K562 (cell line): ENCODE measurements around the gene SCP2. TPM values are rescaled to one million over a fixed set of nuclear protein-coding genes. Genes with fewer than 3 reads are reported as not detected.

Experiments
- ADNP ChIP-seq: fragments of 200-800 bp; sonication (Bioruptor generic); IDR thresholded peaks from 2 replicates; pipeline ENCODE4 v1.6.1; 2016; ENCODE audit warnings: missing genetic modification characterization, missing compliant biosample characterization
- EHMT2 ChIP-seq: fragments of 450-650 bp; IDR thresholded peaks from 2 replicates; pipeline ENCODE4 v1.6.1; 2018; ENCODE audit warnings: antibody characterized with exemption
- HNRNPLL ChIP-seq: fragments of 200-400 bp; formaldehyde crosslinking; IDR thresholded peaks from 2 replicates; pipeline ENCODE4 v1.6.1; 2017; ENCODE audit warnings: low read length, low read depth, mild to moderate bottlenecking; ENCODE audit not compliant: poor library complexity, severe bottlenecking
- MTA2 ChIP-seq: fragments of 450-650 bp; IDR thresholded peaks from 2 replicates; pipeline ENCODE4 v1.6.1; 2016; ENCODE audit warnings: low read depth
- RBFOX2 ChIP-seq: fragments of 200-400 bp; formaldehyde crosslinking; IDR thresholded peaks from 2 replicates; pipeline ENCODE4 v1.6.1; 2017; ENCODE audit warnings: low read depth, mild to moderate bottlenecking, low read length, moderate library complexity
- SAFB ChIP-seq: fragments of 200-400 bp; formaldehyde crosslinking; IDR thresholded peaks from 2 replicates; pipeline ENCODE4 v1.6.1; 2017; ENCODE audit warnings: low read depth, low read length, borderline replicate concordance
- TOE1 ChIP-seq, 2 experiments: fragments of 450-650 bp in 1 of 2; sonication (generic) in 1 of 2; formaldehyde crosslinking in 1 of 2; IDR thresholded peaks; 2 replicates each; pipeline versions ENCODE4 v1.7.1 to v1.8.0; 2016 to 2022; ENCODE audit warnings: borderline replicate concordance in 2 of 2, mild to moderate bottlenecking in 2 of 2, antibody characterized with exemption in 1 of 2, inconsistent platforms in 1 of 2, low read depth in 1 of 2, missing genetic modification reagents in 1 of 2, moderate library complexity in 1 of 2
- ZNF133 ChIP-seq: fragments of 250-450 bp; sonication (Bioruptor Pico); IDR thresholded peaks from 2 replicates; pipeline ENCODE4 v1.4.0; 2020; ENCODE audit warnings: mild to moderate bottlenecking
- ZNF282 ChIP-seq: sonication (generic); formaldehyde crosslinking; IDR thresholded peaks from 2 replicates; pipeline ENCODE4 v1.8.1; 2023; ENCODE audit warnings: missing genetic modification reagents
- ZNF785 ChIP-seq: fragments of 250-450 bp; sonication (Bioruptor Pico); IDR thresholded peaks from 2 replicates; pipeline ENCODE4 v1.4.0; 2020; ENCODE audit warnings: mild to moderate bottlenecking
- polyA plus RNA-seq, 8 experiments: library from polyadenylated mRNA; depleted of rRNA in 4 of 8; stranded (reverse) in 5 of 8; unstranded in 3 of 8; fragments of >200 nt; fragmentation: Nextera tagmentation in 2 of 8; fragmentation: Illumina TruSeq in 1 of 8; extraction: Ambion mirVana in 2 of 8; extraction: Trizol in 1 of 8; gene quantifications; 2 replicates each; pipeline versions ENCODE4 v1.2.1 to v1.2.3, GENCODE V29; 2011 to 2014; ENCODE audit warnings: inconsistent platforms in 1 of 8, missing spikeins in 1 of 8
- total RNA-seq, 7 experiments: library from RNA; depleted of rRNA in 6 of 7; stranded (reverse); fragments of >200 nt in 6 of 7; fragmentation: Illumina TruSeq in 2 of 7; extraction: Trizol in 2 of 7; gene quantifications; 2 replicates each; pipeline versions ENCODE4 v1.2.1 to v1.2.3, GENCODE V29; 2011 to 2021; ENCODE audit warnings: low replicate concordance in 1 of 7
- TF ChIP-seq, protein P1 (sequence below): fragments of 450-650 bp; conservative IDR thresholded peaks from 2 replicates; pipeline ENCODE4 v1.6.1; 2016; ENCODE audit warnings: missing genetic modification characterization, low read depth, mild to moderate bottlenecking, missing compliant biosample characterization, moderate library complexity
- TF ChIP-seq, protein P2 (sequence below): sonication (generic); formaldehyde crosslinking; IDR thresholded peaks from 2 replicates; pipeline ENCODE4 v1.9.0; 2022; ENCODE audit warnings: mild to moderate bottlenecking, missing genetic modification reagents
- TF ChIP-seq, protein P3 (sequence below), 2 experiments: fragments of 450-650 bp in 1 of 2; sonication (generic) in 1 of 2; formaldehyde crosslinking in 1 of 2; IDR thresholded peaks; 2 replicates each; pipeline versions ENCODE4 v1.7.1 to v1.9.0; 2016 to 2022; ENCODE audit warnings: inconsistent platforms in 1 of 2, mild to moderate bottlenecking in 1 of 2, missing genetic modification reagents in 1 of 2
- TF ChIP-seq, protein P4 (sequence below), 2 experiments: fragments of 250-450 bp in 1 of 2; fragments of 450-650 bp in 1 of 2; sonication (Bioruptor Pico) in 1 of 2; IDR thresholded peaks; 2 replicates each; pipeline versions ENCODE4 v1.6.1 to v1.8.0; 2016 to 2021; ENCODE audit warnings: mild to moderate bottlenecking in 2 of 2, moderate library complexity in 2 of 2, missing compliant biosample characterization in 1 of 2, missing genetic modification characterization in 1 of 2

SCP2 gene
- total and polyA plus RNA-seq, 9 of the 15 experiments (the other 6 are each of a cell fraction or from before 2014, with no cell fraction given), result 63.8 to 258 (median 106) TPM

DNA sequence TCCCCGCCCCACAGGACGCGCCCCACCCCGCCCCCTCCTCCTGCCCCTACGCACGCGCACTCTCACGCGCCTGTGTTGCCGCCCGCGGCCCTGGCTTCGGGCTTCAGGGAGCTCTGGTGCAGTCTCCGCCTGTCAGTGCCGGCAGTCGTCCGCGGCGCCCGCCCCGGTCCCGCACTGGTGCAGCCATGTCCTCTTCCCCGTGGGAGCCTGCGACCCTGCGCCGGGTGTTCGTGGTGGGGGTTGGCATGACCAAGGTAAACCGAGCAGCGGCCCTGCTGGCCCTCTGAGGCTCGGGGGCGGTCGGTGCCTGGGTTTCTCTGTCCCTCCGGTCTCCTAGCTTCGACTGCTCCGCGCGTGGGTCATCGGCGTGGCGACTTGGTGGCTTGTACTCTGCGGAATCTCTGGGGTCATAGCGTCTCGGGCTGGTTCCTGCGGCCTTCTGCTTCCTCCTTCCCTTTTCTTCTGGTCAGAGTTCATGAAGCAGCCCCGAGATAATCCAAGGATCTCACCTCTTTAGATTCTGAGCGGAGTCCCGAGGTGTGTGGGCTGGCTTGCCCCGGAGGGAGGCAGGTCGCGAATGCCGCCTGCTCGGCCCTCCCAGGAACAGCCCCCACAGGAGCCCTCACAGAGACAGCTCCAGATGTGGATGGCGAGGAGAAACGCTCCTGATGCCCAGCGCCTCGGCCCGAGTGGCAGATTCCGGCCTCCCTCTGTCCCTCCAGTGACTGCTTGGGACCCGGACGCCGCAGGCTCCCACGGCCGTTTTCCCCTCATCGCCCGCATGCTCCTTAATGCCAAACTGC lies at the start of gene SCP2 (continued):
- TF ChIP-seq, protein P1, sequence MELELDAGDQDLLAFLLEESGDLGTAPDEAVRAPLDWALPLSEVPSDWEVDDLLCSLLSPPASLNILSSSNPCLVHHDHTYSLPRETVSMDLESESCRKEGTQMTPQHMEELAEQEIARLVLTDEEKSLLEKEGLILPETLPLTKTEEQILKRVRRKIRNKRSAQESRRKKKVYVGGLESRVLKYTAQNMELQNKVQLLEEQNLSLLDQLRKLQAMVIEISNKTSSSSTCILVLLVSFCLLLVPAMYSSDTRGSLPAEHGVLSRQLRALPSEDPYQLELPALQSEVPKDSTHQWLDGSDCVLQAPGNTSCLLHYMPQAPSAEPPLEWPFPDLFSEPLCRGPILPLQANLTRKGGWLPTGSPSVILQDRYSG, result no peak
- TF ChIP-seq ADNP (tag) (no peak), ZNF133 (CRISPR knock-in tag) (no peak), HNRNPLL (no peak), EHMT2 (no peak), RBFOX2 (peak; percentile 76), TOE1 (IDR thresholded peaks at IDR 0.05; ENCODE audit: borderline replicate concordance) (no peak), TOE1 (CRISPR knock-in tag; IDR thresholded peaks at IDR 0.05; ENCODE audit: borderline replicate concordance, low read depth) (no peak), ZNF785 (CRISPR knock-in tag) (no peak), MTA2 (no peak), SAFB (peak; percentile 77), ZNF282 (no peak)
- TF ChIP-seq, protein P2, sequence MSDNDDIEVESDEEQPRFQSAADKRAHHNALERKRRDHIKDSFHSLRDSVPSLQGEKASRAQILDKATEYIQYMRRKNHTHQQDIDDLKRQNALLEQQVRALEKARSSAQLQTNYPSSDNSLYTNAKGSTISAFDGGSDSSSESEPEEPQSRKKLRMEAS, result peak; percentile 63
- TF ChIP-seq, protein P3, sequence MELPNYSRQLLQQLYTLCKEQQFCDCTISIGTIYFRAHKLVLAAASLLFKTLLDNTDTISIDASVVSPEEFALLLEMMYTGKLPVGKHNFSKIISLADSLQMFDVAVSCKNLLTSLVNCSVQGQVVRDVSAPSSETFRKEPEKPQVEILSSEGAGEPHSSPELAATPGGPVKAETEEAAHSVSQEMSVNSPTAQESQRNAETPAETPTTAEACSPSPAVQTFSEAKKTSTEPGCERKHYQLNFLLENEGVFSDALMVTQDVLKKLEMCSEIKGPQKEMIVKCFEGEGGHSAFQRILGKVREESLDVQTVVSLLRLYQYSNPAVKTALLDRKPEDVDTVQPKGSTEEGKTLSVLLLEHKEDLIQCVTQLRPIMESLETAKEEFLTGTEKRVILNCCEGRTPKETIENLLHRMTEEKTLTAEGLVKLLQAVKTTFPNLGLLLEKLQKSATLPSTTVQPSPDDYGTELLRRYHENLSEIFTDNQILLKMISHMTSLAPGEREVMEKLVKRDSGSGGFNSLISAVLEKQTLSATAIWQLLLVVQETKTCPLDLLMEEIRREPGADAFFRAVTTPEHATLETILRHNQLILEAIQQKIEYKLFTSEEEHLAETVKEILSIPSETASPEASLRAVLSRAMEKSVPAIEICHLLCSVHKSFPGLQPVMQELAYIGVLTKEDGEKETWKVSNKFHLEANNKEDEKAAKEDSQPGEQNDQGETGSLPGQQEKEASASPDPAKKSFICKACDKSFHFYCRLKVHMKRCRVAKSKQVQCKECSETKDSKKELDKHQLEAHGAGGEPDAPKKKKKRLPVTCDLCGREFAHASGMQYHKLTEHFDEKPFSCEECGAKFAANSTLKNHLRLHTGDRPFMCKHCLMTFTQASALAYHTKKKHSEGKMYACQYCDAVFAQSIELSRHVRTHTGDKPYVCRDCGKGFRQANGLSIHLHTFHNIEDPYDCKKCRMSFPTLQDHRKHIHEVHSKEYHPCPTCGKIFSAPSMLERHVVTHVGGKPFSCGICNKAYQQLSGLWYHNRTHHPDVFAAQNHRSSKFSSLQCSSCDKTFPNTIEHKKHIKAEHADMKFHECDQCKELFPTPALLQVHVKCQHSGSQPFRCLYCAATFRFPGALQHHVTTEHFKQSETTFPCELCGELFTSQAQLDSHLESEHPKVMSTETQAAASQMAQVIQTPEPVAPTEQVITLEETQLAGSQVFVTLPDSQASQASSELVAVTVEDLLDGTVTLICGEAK (IDR thresholded peaks at IDR 0.05), result 0 out of 2 replicates have a peak, but pooled peaks have one; percentile 25
- TF ChIP-seq, protein P3 (CRISPR knock-in tag; IDR thresholded peaks at IDR 0.05), result no peak
- TF ChIP-seq, protein P4, sequence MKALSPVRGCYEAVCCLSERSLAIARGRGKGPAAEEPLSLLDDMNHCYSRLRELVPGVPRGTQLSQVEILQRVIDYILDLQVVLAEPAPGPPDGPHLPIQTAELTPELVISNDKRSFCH (CRISPR knock-in tag; IDR thresholded peaks at IDR 0.05), result no peak
- TF ChIP-seq, protein P4 (tag; IDR thresholded peaks at IDR 0.05), result 0 out of 2 replicates have a peak, but pooled peaks have one; percentile 14
